ENCODE measurements around the gene OTUB1.

- TF ChIP-seq, protein P1, sequence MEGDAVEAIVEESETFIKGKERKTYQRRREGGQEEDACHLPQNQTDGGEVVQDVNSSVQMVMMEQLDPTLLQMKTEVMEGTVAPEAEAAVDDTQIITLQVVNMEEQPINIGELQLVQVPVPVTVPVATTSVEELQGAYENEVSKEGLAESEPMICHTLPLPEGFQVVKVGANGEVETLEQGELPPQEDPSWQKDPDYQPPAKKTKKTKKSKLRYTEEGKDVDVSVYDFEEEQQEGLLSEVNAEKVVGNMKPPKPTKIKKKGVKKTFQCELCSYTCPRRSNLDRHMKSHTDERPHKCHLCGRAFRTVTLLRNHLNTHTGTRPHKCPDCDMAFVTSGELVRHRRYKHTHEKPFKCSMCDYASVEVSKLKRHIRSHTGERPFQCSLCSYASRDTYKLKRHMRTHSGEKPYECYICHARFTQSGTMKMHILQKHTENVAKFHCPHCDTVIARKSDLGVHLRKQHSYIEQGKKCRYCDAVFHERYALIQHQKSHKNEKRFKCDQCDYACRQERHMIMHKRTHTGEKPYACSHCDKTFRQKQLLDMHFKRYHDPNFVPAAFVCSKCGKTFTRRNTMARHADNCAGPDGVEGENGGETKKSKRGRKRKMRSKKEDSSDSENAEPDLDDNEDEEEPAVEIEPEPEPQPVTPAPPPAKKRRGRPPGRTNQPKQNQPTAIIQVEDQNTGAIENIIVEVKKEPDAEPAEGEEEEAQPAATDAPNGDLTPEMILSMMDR (conservative IDR thresholded peaks at IDR 0.05): no peak
- TF ChIP-seq EZH2 (IDR thresholded peaks at IDR 0.05; ENCODE audit: low read depth): no peak
Measured at GRCh38 chr11:64006398-64006797, 20.2 kb downstream of the OTUB1 start.
